ENCODE measurements around the gene TNFSF15. TPM values are rescaled to one million over a fixed set of nuclear protein-coding genes. Genes with fewer than 3 reads are reported as not detected.

Gene TNFSF15
- total and polyA plus RNA-seq, 2 experiments from 2014 or later: 0.06 to 0.07 TPM

DNA sequence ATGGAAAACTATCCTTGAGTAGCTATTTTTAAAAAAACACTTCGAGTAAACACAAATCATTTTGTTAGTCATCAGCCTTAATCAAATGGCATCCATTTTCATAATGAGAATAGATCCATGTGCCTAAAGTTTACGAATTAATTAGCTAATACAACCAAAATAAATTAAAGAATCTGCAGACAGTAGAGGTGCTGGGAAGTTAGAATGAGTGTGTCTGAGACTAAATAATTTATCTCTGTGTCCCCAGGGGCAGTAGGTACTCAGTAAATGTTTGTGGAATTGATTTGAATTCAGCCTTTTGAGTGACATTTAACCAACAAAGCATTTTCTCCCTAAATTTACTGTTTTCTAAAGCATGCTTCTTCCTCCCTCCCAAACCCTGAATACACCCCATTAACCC, 18.6 kb downstream of the TNFSF15 start:
- TF ChIP-seq, protein P1, sequence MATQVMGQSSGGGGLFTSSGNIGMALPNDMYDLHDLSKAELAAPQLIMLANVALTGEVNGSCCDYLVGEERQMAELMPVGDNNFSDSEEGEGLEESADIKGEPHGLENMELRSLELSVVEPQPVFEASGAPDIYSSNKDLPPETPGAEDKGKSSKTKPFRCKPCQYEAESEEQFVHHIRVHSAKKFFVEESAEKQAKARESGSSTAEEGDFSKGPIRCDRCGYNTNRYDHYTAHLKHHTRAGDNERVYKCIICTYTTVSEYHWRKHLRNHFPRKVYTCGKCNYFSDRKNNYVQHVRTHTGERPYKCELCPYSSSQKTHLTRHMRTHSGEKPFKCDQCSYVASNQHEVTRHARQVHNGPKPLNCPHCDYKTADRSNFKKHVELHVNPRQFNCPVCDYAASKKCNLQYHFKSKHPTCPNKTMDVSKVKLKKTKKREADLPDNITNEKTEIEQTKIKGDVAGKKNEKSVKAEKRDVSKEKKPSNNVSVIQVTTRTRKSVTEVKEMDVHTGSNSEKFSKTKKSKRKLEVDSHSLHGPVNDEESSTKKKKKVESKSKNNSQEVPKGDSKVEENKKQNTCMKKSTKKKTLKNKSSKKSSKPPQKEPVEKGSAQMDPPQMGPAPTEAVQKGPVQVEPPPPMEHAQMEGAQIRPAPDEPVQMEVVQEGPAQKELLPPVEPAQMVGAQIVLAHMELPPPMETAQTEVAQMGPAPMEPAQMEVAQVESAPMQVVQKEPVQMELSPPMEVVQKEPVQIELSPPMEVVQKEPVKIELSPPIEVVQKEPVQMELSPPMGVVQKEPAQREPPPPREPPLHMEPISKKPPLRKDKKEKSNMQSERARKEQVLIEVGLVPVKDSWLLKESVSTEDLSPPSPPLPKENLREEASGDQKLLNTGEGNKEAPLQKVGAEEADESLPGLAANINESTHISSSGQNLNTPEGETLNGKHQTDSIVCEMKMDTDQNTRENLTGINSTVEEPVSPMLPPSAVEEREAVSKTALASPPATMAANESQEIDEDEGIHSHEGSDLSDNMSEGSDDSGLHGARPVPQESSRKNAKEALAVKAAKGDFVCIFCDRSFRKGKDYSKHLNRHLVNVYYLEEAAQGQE (IDR thresholded peaks at IDR 0.05; ENCODE audit: unreplicated experiment): no peak
- TF ChIP-seq POLR2AphosphoS5 (IDR thresholded peaks at IDR 0.05; ENCODE audit: low read depth) (no peak), ZNF331 (CRISPR knock-in tag; IDR thresholded peaks at IDR 0.05; ENCODE audit: low read depth) (no peak), NANOG (IDR thresholded peaks at IDR 0.05; ENCODE audit: borderline replicate concordance) (no peak), ZNF114 (CRISPR knock-in tag; IDR thresholded peaks at IDR 0.05) (no peak), CREB1 (CRISPR knock-in tag; IDR thresholded peaks at IDR 0.05; ENCODE audit: low read depth) (no peak), STAT1 (IDR thresholded peaks at IDR 0.05; ENCODE audit: unreplicated experiment) (no peak), EZH2 (IDR thresholded peaks at IDR 0.05; ENCODE audit: low read depth, unreplicated experiment) (no peak), EZH2phosphoT487 (IDR thresholded peaks at IDR 0.05; ENCODE audit: unreplicated experiment) (no peak), JUNB (IDR thresholded peaks at IDR 0.05; ENCODE audit: unreplicated experiment) (no peak)
- TF ChIP-seq, protein P2, sequence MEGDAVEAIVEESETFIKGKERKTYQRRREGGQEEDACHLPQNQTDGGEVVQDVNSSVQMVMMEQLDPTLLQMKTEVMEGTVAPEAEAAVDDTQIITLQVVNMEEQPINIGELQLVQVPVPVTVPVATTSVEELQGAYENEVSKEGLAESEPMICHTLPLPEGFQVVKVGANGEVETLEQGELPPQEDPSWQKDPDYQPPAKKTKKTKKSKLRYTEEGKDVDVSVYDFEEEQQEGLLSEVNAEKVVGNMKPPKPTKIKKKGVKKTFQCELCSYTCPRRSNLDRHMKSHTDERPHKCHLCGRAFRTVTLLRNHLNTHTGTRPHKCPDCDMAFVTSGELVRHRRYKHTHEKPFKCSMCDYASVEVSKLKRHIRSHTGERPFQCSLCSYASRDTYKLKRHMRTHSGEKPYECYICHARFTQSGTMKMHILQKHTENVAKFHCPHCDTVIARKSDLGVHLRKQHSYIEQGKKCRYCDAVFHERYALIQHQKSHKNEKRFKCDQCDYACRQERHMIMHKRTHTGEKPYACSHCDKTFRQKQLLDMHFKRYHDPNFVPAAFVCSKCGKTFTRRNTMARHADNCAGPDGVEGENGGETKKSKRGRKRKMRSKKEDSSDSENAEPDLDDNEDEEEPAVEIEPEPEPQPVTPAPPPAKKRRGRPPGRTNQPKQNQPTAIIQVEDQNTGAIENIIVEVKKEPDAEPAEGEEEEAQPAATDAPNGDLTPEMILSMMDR (conservative IDR thresholded peaks at IDR 0.05; ENCODE audit: low read depth in 2 of 2): no peak
- TF ChIP-seq, protein P3, sequence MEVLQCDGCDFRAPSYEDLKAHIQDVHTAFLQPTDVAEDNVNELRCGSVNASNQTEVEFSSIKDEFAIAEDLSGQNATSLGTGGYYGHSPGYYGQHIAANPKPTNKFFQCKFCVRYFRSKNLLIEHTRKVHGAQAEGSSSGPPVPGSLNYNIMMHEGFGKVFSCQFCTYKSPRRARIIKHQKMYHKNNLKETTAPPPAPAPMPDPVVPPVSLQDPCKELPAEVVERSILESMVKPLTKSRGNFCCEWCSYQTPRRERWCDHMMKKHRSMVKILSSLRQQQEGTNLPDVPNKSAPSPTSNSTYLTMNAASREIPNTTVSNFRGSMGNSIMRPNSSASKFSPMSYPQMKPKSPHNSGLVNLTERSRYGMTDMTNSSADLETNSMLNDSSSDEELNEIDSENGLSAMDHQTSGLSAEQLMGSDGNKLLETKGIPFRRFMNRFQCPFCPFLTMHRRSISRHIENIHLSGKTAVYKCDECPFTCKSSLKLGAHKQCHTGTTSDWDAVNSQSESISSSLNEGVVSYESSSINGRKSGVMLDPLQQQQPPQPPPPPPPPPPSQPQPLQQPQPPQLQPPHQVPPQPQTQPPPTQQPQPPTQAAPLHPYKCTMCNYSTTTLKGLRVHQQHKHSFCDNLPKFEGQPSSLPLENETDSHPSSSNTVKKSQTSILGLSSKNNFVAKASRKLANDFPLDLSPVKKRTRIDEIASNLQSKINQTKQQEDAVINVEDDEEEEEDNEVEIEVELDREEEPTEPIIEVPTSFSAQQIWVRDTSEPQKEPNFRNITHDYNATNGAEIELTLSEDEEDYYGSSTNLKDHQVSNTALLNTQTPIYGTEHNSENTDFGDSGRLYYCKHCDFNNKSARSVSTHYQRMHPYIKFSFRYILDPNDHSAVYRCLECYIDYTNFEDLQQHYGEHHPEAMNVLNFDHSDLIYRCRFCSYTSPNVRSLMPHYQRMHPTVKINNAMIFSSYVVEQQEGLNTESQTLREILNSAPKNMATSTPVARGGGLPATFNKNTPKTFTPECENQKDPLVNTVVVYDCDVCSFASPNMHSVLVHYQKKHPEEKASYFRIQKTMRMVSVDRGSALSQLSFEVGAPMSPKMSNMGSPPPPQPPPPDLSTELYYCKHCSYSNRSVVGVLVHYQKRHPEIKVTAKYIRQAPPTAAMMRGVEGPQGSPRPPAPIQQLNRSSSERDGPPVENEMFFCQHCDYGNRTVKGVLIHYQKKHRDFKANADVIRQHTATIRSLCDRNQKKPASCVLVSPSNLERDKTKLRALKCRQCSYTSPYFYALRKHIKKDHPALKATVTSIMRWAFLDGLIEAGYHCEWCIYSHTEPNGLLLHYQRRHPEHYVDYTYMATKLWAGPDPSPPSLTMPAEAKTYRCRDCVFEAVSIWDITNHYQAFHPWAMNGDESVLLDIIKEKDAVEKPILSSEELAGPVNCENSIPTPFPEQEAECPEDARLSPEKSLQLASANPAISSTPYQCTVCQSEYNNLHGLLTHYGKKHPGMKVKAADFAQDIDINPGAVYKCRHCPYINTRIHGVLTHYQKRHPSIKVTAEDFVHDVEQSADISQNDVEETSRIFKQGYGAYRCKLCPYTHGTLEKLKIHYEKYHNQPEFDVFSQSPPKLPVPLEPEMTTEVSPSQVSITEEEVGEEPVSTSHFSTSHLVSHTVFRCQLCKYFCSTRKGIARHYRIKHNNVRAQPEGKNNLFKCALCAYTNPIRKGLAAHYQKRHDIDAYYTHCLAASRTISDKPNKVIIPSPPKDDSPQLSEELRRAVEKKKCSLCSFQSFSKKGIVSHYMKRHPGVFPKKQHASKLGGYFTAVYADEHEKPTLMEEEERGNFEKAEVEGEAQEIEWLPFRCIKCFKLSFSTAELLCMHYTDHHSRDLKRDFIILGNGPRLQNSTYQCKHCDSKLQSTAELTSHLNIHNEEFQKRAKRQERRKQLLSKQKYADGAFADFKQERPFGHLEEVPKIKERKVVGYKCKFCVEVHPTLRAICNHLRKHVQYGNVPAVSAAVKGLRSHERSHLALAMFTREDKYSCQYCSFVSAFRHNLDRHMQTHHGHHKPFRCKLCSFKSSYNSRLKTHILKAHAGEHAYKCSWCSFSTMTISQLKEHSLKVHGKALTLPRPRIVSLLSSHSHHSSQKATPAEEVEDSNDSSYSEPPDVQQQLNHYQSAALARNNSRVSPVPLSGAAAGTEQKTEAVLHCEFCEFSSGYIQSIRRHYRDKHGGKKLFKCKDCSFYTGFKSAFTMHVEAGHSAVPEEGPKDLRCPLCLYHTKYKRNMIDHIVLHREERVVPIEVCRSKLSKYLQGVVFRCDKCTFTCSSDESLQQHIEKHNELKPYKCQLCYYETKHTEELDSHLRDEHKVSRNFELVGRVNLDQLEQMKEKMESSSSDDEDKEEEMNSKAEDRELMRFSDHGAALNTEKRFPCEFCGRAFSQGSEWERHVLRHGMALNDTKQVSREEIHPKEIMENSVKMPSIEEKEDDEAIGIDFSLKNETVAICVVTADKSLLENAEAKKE (CRISPR knock-in tag; IDR thresholded peaks at IDR 0.05): no peak
- TF ChIP-seq, protein P4, sequence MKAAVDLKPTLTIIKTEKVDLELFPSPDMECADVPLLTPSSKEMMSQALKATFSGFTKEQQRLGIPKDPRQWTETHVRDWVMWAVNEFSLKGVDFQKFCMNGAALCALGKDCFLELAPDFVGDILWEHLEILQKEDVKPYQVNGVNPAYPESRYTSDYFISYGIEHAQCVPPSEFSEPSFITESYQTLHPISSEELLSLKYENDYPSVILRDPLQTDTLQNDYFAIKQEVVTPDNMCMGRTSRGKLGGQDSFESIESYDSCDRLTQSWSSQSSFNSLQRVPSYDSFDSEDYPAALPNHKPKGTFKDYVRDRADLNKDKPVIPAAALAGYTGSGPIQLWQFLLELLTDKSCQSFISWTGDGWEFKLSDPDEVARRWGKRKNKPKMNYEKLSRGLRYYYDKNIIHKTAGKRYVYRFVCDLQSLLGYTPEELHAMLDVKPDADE (IDR thresholded peaks at IDR 0.05): no peak
- Mint-ChIP-seq H3K27me3 (ENCODE audit: insufficient read depth, low read depth, poor library complexity) (peaks cover 4% of the 10 kb centered on the region), H3K9me3 (no peaks in the 10 kb centered on the region), H3K4me3 (no peak overlapping the region), H3K27ac (no peak overlapping the region), H3K4me1 (no peaks in the 10 kb centered on the region), H3K36me3 (ENCODE audit: low read depth) (no peaks in the 10 kb centered on the region)
- H3K4me2 ChIP-seq: no peak overlapping the region
- ATAC-seq (no peak), DNase-seq (ENCODE audit: low spot score) (no peak)
- H3K36me3 ChIP-seq (ENCODE audit: insufficient read depth): no peaks in the 10 kb centered on the region
- H3K4me1 ChIP-seq (ENCODE audit: insufficient read depth): no peaks in the 10 kb centered on the region
- no peaks in the 10 kb centered on the region for H3F3A ChIP-seq (replicated peaks; ENCODE audit: low read depth)
- H3K4me3 ChIP-seq: no peak overlapping the region
- no peaks in the 10 kb centered on the region for H3K27me3 ChIP-seq (ENCODE audit: insufficient read depth)
- H3K27ac ChIP-seq (ENCODE audit: low read depth): no peak overlapping the region
- H2AFZ ChIP-seq: no peak overlapping the region
- no peaks in the 10 kb centered on the region for H3K9me2 ChIP-seq (ENCODE audit: insufficient read depth)
- no peaks in the 10 kb centered on the region for H4K20me1 ChIP-seq (replicated peaks; ENCODE audit: insufficient read depth)
- H3K79me2 ChIP-seq (replicated peaks; ENCODE audit: insufficient read depth): no peaks in the 10 kb centered on the region

Data from GM23338 (cell line).